GM23338 (cell line): ENCODE data around the gene MCC. TPM values are rescaled to one million over a fixed set of nuclear protein-coding genes. Genes with fewer than 3 reads are reported as not detected.

Source experiments
- ATAC-seq: fragments of 200-7000 bp; cut with Tn5 transposase; 3 replicates; pipeline ENCODE4 v1.9.1; 2020
- DNase-seq: peaks from one replicate; pipeline ENCODE4 v3.0.0-alpha.2; 2015; ENCODE audit warnings: low spot score
- H2AFZ ChIP-seq: fragments of 200-600 bp; sonication (generic); 2 replicates; pipeline ENCODE4 v1.8.0; 2016; ENCODE audit warnings: antibody characterized with exemption, mild to moderate bottlenecking, moderate library complexity
- H3F3A ChIP-seq: fragments of 200-600 bp; sonication (generic); replicated peaks from 2 replicates; pipeline ENCODE4 v1.8.0; 2017; ENCODE audit warnings: antibody characterized with exemption, mixed run types, low read depth
- H3K27ac ChIP-seq: fragments of 200-600 bp; sonication (generic); 2 replicates; pipeline ENCODE4 v1.6.1; 2016; ENCODE audit warnings: low read depth
- H3K27me3 ChIP-seq: fragments of 200-600 bp; sonication (generic); 2 replicates; pipeline ENCODE4 v1.8.0; 2016; ENCODE audit warnings: mild to moderate bottlenecking, mixed run types, moderate library complexity; ENCODE audit not compliant: insufficient read depth
- H3K36me3 ChIP-seq: fragments of 200-600 bp; sonication (generic); 2 replicates; pipeline ENCODE4 v1.8.0; 2016; ENCODE audit warnings: mild to moderate bottlenecking; ENCODE audit not compliant: insufficient read depth
- H3K4me1 ChIP-seq: fragments of 200-600 bp; sonication (generic); 2 replicates; pipeline ENCODE4 v1.8.0; 2016; ENCODE audit warnings: mild to moderate bottlenecking, moderate library complexity; ENCODE audit not compliant: insufficient read depth
- H3K4me2 ChIP-seq: fragments of 200-600 bp; sonication (generic); 2 replicates; pipeline ENCODE4 v1.7.1; 2017; ENCODE audit warnings: mixed run types
- H3K4me3 ChIP-seq: fragments of 200-600 bp; sonication (generic); 2 replicates; pipeline ENCODE4 v1.6.1; 2016; ENCODE audit warnings: mixed run types
- H3K79me2 ChIP-seq: fragments of 200-600 bp; sonication (generic); replicated peaks from 2 replicates; pipeline ENCODE4 v1.8.0; 2017; ENCODE audit warnings: mild to moderate bottlenecking; ENCODE audit not compliant: insufficient read depth
- H3K9me2 ChIP-seq: fragments of 200-600 bp; sonication (generic); 2 replicates; pipeline ENCODE4 v1.8.0; 2017; ENCODE audit not compliant: insufficient read depth
- H4K20me1 ChIP-seq: fragments of 200-600 bp; sonication (generic); replicated peaks from 2 replicates; pipeline ENCODE4 v1.8.0; 2017; ENCODE audit warnings: mild to moderate bottlenecking; ENCODE audit not compliant: insufficient read depth
- H3K27ac Mint-ChIP-seq: 2 replicates; pipeline ENCODE4 v1.8.0; 2020; ENCODE audit warnings: inconsistent platforms, mild to moderate bottlenecking, moderate library complexity, mixed read lengths
- H3K27me3 Mint-ChIP-seq: 3 replicates; pipeline ENCODE4 v1.8.0; 2022; ENCODE audit warnings: low read depth, mild to moderate bottlenecking, moderate library complexity, mixed read lengths, inconsistent platforms; ENCODE audit not compliant: insufficient read depth, poor library complexity
- H3K36me3 Mint-ChIP-seq: 3 replicates; pipeline ENCODE4 v1.8.0; 2021; ENCODE audit warnings: low read depth, mild to moderate bottlenecking, inconsistent platforms, moderate library complexity, mixed read lengths
- H3K4me1 Mint-ChIP-seq: 3 replicates; pipeline ENCODE4 v1.8.0; 2020; ENCODE audit warnings: mild to moderate bottlenecking, inconsistent platforms, mixed read lengths
- H3K4me3 Mint-ChIP-seq: 3 replicates; pipeline ENCODE4 v1.8.0; 2021; ENCODE audit warnings: moderate library complexity, mild to moderate bottlenecking, inconsistent platforms, mixed read lengths
- H3K9me3 Mint-ChIP-seq: 3 replicates; pipeline ENCODE4 v1.8.0; 2020; ENCODE audit warnings: moderate library complexity, mild to moderate bottlenecking, inconsistent platforms, mixed read lengths
- CREB1 ChIP-seq: fragments of 250-450 bp; sonication (Bioruptor Pico); IDR thresholded peaks from 2 replicates; pipeline ENCODE4 v1.5.0; 2020; ENCODE audit warnings: low read depth, mild to moderate bottlenecking, moderate library complexity
- CTCF ChIP-seq, 2 experiments: fragments of 200-600 bp in 1 of 2; sonication (generic) in 1 of 2; conservative IDR thresholded peaks; 2 replicates each; pipeline versions ENCODE4 v1.5.1 to v1.6.1; 2016 to 2017; ENCODE audit warnings: antibody characterized with exemption in 2 of 2, low read depth in 2 of 2, mild to moderate bottlenecking in 2 of 2, moderate library complexity in 1 of 2
- EZH2 ChIP-seq: fragments of 200-600 bp; sonication (generic); IDR thresholded peaks from one replicate; pipeline ENCODE4 v1.8.0; 2017; ENCODE audit warnings: antibody characterized with exemption, mild to moderate bottlenecking, low read depth; ENCODE audit not compliant: unreplicated experiment
- EZH2phosphoT487 ChIP-seq: fragments of 200-600 bp; sonication (generic); IDR thresholded peaks from one replicate; pipeline ENCODE4 v1.8.1; 2018; ENCODE audit warnings: antibody characterized with exemption; ENCODE audit not compliant: unreplicated experiment
- JUNB ChIP-seq: IDR thresholded peaks from one replicate; pipeline ENCODE4 v1.6.1; 2016; ENCODE audit warnings: antibody characterized with exemption; ENCODE audit not compliant: unreplicated experiment
- NANOG ChIP-seq: IDR thresholded peaks from 2 replicates; pipeline ENCODE4 v1.6.1; 2016; ENCODE audit warnings: antibody characterized with exemption, borderline replicate concordance
- POLR2AphosphoS5 ChIP-seq: IDR thresholded peaks from 2 replicates; pipeline ENCODE4 v1.6.1; 2016; ENCODE audit warnings: antibody characterized with exemption, low read depth
- STAT1 ChIP-seq: IDR thresholded peaks from one replicate; pipeline ENCODE4 v1.6.1; 2016; ENCODE audit warnings: antibody characterized with exemption; ENCODE audit not compliant: unreplicated experiment
- ZNF114 ChIP-seq: fragments of 250-450 bp; sonication (Bioruptor Pico); IDR thresholded peaks from 2 replicates; pipeline ENCODE4 v1.5.0; 2020; ENCODE audit warnings: mild to moderate bottlenecking, moderate library complexity
- polyA plus RNA-seq: library from polyadenylated mRNA; unstranded; fragments of >200 nt; fragmentation: Nextera tagmentation; extraction: Ambion mirVana; gene quantifications from 2 replicates; pipeline ENCODE4 v1.2.1, GENCODE V29; 2016
- total RNA-seq: library from RNA; depleted of rRNA; stranded (reverse); fragments of >200 nt; shearing (Covaris generic); gene quantifications from 2 replicates; pipeline ENCODE4 v1.2.3, GENCODE V29; 2014
- TF ChIP-seq, protein P1 (sequence below): IDR thresholded peaks from one replicate; pipeline ENCODE4 v1.6.1; 2018; ENCODE audit warnings: antibody characterized with exemption; ENCODE audit not compliant: unreplicated experiment
- TF ChIP-seq, protein P2 (sequence below): IDR thresholded peaks from 2 replicates; pipeline ENCODE4 v1.6.1; 2016; ENCODE audit warnings: antibody characterized with exemption
- TF ChIP-seq, protein P3 (sequence below): fragments of 250-450 bp; sonication (Bioruptor Pico); IDR thresholded peaks from 2 replicates; pipeline ENCODE4 v1.5.0; 2020; ENCODE audit warnings: mild to moderate bottlenecking, moderate library complexity

Gene MCC
- total and polyA plus RNA-seq, 2 experiments from 2014 or later = 3.8 to 10.1 TPM

DNA sequence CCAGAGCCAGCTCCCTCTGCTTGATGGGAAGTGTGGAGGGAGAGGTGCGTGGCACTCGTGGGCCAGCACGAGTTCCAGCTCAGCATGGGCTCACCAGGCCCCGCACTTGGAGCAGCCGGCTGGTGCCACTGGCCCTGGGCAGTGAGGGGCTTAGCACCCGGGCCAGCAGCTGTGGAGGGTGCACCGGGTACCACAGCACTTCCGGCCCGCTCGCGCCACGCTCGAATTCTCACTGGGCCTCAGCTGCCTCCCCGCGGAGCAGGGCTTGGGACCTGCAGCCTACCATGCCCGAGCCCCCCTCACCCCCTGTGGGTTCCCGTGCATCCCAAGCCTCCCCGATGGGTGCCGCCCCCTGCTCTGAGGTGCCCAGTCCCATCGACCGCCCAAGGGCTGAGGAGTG lies 413.2 kb downstream of the MCC start:
- Mint-ChIP-seq H3K36me3 (peaks cover 69% of the 10 kb centered on the region), H3K4me3 (no peak overlapping the region), H3K9me3 (peaks cover 26% of the 10 kb centered on the region), H3K27ac (no peak overlapping the region), H3K27me3 (no peaks in the 10 kb centered on the region), H3K4me1 (peaks cover 31% of the 10 kb centered on the region)
- Histone ChIP-seq H3K27ac (no peak overlapping the region), H3K4me1 (peaks cover 18% of the 10 kb centered on the region), H3F3A (no peaks in the 10 kb centered on the region), H2AFZ (no peak overlapping the region), H3K4me2 (no peak overlapping the region), H4K20me1 (no peaks in the 10 kb centered on the region; the same call in 1 of the 2 replicates), H3K36me3 (no peaks in the 10 kb centered on the region), H3K9me2 (peaks cover 7% of the 10 kb centered on the region; the same call in 1 of the 2 replicates), H3K4me3 (no peak overlapping the region), H3K27me3 (no peaks in the 10 kb centered on the region), H3K79me2 (no peaks in the 10 kb centered on the region)
- no peak for DNase-seq
- no peak for ATAC-seq
- no peak for TF ChIP-seq POLR2AphosphoS5
- TF ChIP-seq EZH2phosphoT487 = no peak
- TF ChIP-seq JUNB = no peak
- TF ChIP-seq, protein P1, sequence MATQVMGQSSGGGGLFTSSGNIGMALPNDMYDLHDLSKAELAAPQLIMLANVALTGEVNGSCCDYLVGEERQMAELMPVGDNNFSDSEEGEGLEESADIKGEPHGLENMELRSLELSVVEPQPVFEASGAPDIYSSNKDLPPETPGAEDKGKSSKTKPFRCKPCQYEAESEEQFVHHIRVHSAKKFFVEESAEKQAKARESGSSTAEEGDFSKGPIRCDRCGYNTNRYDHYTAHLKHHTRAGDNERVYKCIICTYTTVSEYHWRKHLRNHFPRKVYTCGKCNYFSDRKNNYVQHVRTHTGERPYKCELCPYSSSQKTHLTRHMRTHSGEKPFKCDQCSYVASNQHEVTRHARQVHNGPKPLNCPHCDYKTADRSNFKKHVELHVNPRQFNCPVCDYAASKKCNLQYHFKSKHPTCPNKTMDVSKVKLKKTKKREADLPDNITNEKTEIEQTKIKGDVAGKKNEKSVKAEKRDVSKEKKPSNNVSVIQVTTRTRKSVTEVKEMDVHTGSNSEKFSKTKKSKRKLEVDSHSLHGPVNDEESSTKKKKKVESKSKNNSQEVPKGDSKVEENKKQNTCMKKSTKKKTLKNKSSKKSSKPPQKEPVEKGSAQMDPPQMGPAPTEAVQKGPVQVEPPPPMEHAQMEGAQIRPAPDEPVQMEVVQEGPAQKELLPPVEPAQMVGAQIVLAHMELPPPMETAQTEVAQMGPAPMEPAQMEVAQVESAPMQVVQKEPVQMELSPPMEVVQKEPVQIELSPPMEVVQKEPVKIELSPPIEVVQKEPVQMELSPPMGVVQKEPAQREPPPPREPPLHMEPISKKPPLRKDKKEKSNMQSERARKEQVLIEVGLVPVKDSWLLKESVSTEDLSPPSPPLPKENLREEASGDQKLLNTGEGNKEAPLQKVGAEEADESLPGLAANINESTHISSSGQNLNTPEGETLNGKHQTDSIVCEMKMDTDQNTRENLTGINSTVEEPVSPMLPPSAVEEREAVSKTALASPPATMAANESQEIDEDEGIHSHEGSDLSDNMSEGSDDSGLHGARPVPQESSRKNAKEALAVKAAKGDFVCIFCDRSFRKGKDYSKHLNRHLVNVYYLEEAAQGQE = no peak
- TF ChIP-seq CREB1 (CRISPR knock-in tag) = no peak
- TF ChIP-seq CTCF (conservative IDR thresholded peaks at IDR 0.05; ENCODE audit: low read depth in 2 of 2) = no peak
- TF ChIP-seq EZH2 = no peak
- TF ChIP-seq, protein P2, sequence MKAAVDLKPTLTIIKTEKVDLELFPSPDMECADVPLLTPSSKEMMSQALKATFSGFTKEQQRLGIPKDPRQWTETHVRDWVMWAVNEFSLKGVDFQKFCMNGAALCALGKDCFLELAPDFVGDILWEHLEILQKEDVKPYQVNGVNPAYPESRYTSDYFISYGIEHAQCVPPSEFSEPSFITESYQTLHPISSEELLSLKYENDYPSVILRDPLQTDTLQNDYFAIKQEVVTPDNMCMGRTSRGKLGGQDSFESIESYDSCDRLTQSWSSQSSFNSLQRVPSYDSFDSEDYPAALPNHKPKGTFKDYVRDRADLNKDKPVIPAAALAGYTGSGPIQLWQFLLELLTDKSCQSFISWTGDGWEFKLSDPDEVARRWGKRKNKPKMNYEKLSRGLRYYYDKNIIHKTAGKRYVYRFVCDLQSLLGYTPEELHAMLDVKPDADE = no peak
- TF ChIP-seq ZNF114 (CRISPR knock-in tag) = no peak
- no peak for TF ChIP-seq STAT1
- TF ChIP-seq, protein P3, sequence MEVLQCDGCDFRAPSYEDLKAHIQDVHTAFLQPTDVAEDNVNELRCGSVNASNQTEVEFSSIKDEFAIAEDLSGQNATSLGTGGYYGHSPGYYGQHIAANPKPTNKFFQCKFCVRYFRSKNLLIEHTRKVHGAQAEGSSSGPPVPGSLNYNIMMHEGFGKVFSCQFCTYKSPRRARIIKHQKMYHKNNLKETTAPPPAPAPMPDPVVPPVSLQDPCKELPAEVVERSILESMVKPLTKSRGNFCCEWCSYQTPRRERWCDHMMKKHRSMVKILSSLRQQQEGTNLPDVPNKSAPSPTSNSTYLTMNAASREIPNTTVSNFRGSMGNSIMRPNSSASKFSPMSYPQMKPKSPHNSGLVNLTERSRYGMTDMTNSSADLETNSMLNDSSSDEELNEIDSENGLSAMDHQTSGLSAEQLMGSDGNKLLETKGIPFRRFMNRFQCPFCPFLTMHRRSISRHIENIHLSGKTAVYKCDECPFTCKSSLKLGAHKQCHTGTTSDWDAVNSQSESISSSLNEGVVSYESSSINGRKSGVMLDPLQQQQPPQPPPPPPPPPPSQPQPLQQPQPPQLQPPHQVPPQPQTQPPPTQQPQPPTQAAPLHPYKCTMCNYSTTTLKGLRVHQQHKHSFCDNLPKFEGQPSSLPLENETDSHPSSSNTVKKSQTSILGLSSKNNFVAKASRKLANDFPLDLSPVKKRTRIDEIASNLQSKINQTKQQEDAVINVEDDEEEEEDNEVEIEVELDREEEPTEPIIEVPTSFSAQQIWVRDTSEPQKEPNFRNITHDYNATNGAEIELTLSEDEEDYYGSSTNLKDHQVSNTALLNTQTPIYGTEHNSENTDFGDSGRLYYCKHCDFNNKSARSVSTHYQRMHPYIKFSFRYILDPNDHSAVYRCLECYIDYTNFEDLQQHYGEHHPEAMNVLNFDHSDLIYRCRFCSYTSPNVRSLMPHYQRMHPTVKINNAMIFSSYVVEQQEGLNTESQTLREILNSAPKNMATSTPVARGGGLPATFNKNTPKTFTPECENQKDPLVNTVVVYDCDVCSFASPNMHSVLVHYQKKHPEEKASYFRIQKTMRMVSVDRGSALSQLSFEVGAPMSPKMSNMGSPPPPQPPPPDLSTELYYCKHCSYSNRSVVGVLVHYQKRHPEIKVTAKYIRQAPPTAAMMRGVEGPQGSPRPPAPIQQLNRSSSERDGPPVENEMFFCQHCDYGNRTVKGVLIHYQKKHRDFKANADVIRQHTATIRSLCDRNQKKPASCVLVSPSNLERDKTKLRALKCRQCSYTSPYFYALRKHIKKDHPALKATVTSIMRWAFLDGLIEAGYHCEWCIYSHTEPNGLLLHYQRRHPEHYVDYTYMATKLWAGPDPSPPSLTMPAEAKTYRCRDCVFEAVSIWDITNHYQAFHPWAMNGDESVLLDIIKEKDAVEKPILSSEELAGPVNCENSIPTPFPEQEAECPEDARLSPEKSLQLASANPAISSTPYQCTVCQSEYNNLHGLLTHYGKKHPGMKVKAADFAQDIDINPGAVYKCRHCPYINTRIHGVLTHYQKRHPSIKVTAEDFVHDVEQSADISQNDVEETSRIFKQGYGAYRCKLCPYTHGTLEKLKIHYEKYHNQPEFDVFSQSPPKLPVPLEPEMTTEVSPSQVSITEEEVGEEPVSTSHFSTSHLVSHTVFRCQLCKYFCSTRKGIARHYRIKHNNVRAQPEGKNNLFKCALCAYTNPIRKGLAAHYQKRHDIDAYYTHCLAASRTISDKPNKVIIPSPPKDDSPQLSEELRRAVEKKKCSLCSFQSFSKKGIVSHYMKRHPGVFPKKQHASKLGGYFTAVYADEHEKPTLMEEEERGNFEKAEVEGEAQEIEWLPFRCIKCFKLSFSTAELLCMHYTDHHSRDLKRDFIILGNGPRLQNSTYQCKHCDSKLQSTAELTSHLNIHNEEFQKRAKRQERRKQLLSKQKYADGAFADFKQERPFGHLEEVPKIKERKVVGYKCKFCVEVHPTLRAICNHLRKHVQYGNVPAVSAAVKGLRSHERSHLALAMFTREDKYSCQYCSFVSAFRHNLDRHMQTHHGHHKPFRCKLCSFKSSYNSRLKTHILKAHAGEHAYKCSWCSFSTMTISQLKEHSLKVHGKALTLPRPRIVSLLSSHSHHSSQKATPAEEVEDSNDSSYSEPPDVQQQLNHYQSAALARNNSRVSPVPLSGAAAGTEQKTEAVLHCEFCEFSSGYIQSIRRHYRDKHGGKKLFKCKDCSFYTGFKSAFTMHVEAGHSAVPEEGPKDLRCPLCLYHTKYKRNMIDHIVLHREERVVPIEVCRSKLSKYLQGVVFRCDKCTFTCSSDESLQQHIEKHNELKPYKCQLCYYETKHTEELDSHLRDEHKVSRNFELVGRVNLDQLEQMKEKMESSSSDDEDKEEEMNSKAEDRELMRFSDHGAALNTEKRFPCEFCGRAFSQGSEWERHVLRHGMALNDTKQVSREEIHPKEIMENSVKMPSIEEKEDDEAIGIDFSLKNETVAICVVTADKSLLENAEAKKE = no peak
- no peak for TF ChIP-seq NANOG
